ENCODE data around the gene SNRPD1. TPM values are rescaled to one million over a fixed set of nuclear protein-coding genes. Genes with fewer than 3 reads are reported as not detected.
"Not testable (repeated sequence)": the region's sequence is repeated elsewhere in the genome, so short reads cannot be mapped to it uniquely, and the experiment has no call there.

Gene SNRPD1
- total RNA-seq, 6 experiments from 2014 or later = 3.5 to 16.3 (median 9.4) TPM

DNA sequence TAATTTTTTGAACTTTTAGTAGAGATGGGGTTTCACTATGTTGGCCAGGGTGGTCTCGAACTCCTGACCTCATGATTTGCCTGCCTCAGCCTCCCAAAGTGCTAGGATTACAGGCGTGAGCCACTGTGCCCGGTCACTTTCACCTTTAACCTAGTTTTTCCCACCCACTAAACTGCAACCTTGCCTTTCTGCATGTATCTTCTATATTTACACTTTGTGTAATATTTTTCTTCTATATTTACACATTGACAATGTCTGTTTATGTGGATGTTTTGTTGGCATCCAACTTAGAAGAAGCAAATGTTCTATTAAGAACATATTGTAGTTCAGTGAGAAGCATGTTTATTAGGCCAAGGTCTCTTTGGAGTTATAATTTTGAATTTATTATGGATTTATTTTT lies 26.7 kb downstream of the SNRPD1 start:
- Histone ChIP-seq H3K27ac (peak overlapping the region; percentile 29 to 47 (median 46)), H3K27me3 (no peaks in the 10 kb centered on the region), H3K4me1 (peaks cover 0 to 21% (median 5%) of the 10 kb centered on the region in 4 donors), H3K36me3 (no peaks in the 10 kb centered on the region), H3K9me3 (no peaks in the 10 kb centered on the region), H3K4me3 (no peak overlapping the region)
- WGBS (ENCODE audit: insufficient coverage, low coverage, low lambda C conversion rate, missing lambda C conversion rate) = 33% methylated on average over 2 of the region's 3 CpGs
- intact Hi-C loops (cut with DNase I) = no loop called here
- TF ChIP-seq, protein P1, sequence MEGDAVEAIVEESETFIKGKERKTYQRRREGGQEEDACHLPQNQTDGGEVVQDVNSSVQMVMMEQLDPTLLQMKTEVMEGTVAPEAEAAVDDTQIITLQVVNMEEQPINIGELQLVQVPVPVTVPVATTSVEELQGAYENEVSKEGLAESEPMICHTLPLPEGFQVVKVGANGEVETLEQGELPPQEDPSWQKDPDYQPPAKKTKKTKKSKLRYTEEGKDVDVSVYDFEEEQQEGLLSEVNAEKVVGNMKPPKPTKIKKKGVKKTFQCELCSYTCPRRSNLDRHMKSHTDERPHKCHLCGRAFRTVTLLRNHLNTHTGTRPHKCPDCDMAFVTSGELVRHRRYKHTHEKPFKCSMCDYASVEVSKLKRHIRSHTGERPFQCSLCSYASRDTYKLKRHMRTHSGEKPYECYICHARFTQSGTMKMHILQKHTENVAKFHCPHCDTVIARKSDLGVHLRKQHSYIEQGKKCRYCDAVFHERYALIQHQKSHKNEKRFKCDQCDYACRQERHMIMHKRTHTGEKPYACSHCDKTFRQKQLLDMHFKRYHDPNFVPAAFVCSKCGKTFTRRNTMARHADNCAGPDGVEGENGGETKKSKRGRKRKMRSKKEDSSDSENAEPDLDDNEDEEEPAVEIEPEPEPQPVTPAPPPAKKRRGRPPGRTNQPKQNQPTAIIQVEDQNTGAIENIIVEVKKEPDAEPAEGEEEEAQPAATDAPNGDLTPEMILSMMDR (IDR thresholded peaks at IDR 0.05) = no peak
- no peak for TF ChIP-seq POLR2A (IDR thresholded peaks at IDR 0.05)
- no peak for DNase-seq
- ATAC-seq = peak; percentile 37 to 75 (median 54)

DNA sequence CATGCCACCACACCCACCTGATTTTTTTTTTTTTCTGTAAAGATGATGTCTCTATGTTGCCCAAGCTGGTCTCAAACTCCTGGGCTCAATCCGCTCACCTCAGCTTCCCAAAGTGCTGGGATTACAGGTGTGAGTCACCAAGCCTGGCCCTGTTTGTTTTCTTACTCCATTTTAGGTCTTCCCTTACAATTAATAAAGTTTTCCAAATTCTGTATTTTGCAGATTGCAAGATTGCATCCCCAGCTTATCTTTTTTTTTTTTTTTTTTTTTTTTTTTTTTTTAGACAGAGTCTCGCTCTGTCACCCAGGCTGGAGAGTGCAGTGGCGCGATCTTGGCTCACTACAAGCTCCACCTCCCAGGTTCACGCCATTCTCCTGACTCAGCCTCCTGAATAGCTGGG lies 28.3 kb downstream of the SNRPD1 start:
- H3K4me1 ChIP-seq = peaks cover 0 to 21% (median 5%) of the 10 kb centered on the region in 4 donors
- ATAC-seq; H3K4me3 ChIP-seq; DNase-seq; H3K36me3 ChIP-seq; H3K27ac ChIP-seq; H3K9me3 ChIP-seq; H3K27me3 ChIP-seq; intact Hi-C loops (cut with DNase I): not testable (repeated sequence)
- WGBS (ENCODE audit: insufficient coverage, low coverage, low lambda C conversion rate, missing lambda C conversion rate) = 95% methylated on average over 3 of the region's 5 CpGs

DNA sequence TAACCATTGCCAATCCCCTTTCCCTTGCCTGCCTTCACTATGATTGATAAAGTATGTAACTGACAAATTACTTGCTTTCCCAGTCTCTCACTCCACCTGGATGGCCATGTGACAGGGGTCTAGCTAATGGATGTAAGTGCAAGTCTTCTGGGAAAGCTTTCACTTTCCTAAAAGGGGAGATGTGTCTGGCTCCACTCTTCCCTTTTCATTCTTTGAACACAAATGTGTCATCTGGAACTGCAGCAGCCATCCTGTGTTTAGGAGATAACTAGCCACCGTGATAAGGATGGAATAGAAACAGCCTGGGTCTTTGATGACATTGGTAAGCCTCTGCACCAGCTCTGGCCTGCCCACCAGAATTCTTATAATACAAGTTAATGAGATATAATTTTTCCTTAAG lies 38.2 kb downstream of the SNRPD1 start:
- no peak for ATAC-seq

DNA sequence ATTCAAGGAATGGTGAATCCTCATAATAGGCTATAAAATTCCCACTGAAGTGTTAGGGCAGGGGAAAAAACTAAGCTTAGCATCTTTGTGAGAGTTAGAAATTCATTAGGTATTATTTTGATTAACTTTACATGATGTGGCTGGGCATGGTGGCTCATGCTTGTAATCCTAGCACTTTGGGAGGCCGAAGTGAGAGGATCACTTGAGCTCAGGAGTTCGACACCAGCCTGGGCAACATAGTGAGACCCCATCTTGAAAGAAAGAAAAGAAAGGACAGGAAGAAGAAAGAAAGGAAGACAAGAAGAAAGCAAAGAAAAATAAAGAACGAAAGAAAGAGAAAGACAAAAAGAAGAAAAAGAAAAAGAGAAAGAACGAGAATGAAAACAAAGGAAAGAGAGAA lies 40.0 kb downstream of the SNRPD1 start:
- no peak for TF ChIP-seq POLR2A (IDR thresholded peaks at IDR 0.05)
- TF ChIP-seq, protein P1 (IDR thresholded peaks at IDR 0.05) = no peak
- no peaks in the 10 kb centered on the region for H3K9me3 ChIP-seq
- intact Hi-C loops (cut with DNase I) = no loop called here
- ATAC-seq (no peak), DNase-seq (no peak)
- no peak overlapping the region for H3K27ac ChIP-seq
- H3K4me3 ChIP-seq = no peak overlapping the region
- no peaks in the 10 kb centered on the region for H3K27me3 ChIP-seq
- 90% methylated on average over 3 of the region's 4 CpGs for WGBS (ENCODE audit: insufficient coverage, low coverage, low lambda C conversion rate, missing lambda C conversion rate)
- peaks cover 0 to 2% (median 0%) of the 10 kb centered on the region in 4 donors for H3K36me3 ChIP-seq
- no peaks in the 10 kb centered on the region for H3K4me1 ChIP-seq

More for the DNA sequence above, 38.2 kb downstream of the SNRPD1 start:
- no peak overlapping the region for H3K27ac ChIP-seq
- intact Hi-C loops (cut with DNase I) = no loop called here
- 62% methylated on average over 1 of the region's 1 CpG for WGBS (ENCODE audit: insufficient coverage, low coverage, low lambda C conversion rate, missing lambda C conversion rate)
- no peak overlapping the region for H3K4me3 ChIP-seq
- H3K4me1 ChIP-seq = no peaks in the 10 kb centered on the region
- H3K36me3 ChIP-seq = peaks cover 0 to 2% (median 0%) of the 10 kb centered on the region in 4 donors
- no peaks in the 10 kb centered on the region for H3K9me3 ChIP-seq
- TF ChIP-seq, protein P1 (IDR thresholded peaks at IDR 0.05) = no peak
- TF ChIP-seq POLR2A (IDR thresholded peaks at IDR 0.05) = no peak
- no peaks in the 10 kb centered on the region for H3K27me3 ChIP-seq
- DNase-seq = no peak

DNA sequence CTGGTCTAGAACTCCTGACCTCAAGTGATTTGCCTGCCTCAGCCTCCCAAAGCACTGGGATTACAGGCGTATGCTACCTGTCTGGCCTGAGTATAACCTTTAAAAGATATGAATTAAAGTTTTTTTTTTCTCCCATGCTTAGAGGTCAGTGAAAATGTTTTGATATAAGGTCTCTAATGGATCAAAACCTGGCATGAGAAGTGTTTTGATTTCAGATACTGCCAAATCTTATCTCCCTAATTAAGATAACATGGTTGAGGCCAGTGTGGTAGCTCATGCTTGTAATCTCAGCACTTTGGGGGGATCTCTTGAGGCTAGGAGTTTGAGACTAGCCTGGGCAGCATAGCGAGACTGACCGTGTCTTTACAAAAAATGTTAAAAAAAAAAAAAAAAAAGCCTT lies 41.2 kb downstream of the SNRPD1 start:
- 95% methylated on average over 2 of the region's 3 CpGs for WGBS (ENCODE audit: insufficient coverage, low coverage, low lambda C conversion rate, missing lambda C conversion rate)
- Histone ChIP-seq H3K27ac (no peak overlapping the region), H3K4me3 (no peak overlapping the region), H3K27me3 (no peaks in the 10 kb centered on the region), H3K4me1 (no peaks in the 10 kb centered on the region), H3K36me3 (peaks cover 0 to 4% (median 1%) of the 10 kb centered on the region in 4 donors), H3K9me3 (no peaks in the 10 kb centered on the region)
- intact Hi-C loops (cut with DNase I) = no loop called here
- ATAC-seq (no peak), DNase-seq (no peak)
- TF ChIP-seq, protein P1 (IDR thresholded peaks at IDR 0.05) = no peak
- no peak for TF ChIP-seq POLR2A (IDR thresholded peaks at IDR 0.05)

Measured in right lobe of liver (tissue), 6 donors.